NCI-H1048 (cell line): Measurements from ENCODE around the gene SYCN.

Experiments
- DNase-seq: peaks from one replicate; lab custom pipeline; 2025; lab: John Stamatoyannopoulos, UW

Gene SYCN

GRCh38 chr19:39194832-39195542, 9.1 kb downstream of the SYCN start:
- no peak for DNase-seq

GRCh38 chr19:39193803-39194202, 10.3 kb downstream of the SYCN start:
- DNase-seq, result no peak

DNA sequence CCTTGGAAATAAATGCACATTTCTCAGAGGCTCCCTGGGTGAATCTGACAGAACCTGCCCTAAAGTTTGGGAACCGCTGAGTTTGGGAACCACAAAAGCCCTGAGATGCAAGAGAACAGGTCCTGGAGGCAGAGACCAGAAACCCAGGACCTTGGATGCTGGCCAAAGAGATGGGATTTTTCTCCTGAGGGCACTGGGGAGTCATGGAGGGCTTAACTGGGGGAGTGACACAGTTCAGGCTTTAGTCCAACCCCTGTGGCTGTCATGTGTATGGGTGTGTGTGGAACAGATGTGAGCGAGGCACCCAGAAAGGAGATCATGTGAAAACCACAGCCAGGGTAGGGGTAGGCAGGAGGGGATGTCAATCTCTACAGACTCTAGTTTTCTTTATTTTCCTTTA, 11.2 kb downstream of the SYCN start:
- no peak for DNase-seq

DNA sequence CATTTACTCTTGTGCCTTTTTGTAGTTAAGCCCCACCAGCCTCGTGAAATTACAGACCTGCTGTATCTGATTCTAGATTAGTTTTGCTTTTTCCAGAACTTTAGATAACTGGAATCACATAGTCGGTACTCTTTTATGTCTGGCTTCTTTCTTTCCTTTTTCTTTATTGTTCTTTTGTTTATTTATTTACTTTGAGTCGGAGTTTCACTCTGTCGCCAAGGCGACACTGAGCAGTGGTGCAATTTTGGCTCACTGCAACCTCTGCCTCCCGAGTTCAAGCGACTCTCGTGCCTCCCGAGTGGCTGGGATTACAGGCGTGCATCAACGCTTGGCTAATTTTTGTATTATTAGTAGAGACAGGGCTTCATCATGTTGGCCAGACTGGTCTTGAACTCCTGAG, 13.3 kb downstream of the SYCN start:
- DNase-seq, result no peak

GRCh38 chr19:39188960-39189359, 15.1 kb downstream of the SYCN start:
- no peak for DNase-seq

GRCh38 chr19:39187552-39187943, 16.5 kb downstream of the SYCN start:
- no peak for DNase-seq

DNA sequence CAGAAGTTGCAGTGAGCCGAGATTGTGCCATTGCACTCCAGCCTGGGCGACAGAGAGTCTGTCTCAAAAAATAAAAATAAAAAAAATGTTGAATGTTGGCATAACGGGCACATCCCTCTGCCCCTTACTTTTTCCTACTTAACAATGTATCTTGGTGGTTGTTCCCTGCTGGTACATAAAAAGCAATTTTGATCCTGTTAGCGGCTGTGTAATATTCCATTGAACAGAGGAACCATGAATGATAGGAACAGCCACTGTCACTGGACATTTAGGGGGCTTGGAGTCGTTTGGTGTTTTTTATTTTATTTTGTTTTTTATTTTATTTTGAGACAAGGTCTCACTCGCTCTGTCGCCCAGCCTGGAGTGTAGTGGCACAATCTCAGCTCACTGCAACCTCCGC, 17.7 kb downstream of the SYCN start:
- no peak for DNase-seq

DNA sequence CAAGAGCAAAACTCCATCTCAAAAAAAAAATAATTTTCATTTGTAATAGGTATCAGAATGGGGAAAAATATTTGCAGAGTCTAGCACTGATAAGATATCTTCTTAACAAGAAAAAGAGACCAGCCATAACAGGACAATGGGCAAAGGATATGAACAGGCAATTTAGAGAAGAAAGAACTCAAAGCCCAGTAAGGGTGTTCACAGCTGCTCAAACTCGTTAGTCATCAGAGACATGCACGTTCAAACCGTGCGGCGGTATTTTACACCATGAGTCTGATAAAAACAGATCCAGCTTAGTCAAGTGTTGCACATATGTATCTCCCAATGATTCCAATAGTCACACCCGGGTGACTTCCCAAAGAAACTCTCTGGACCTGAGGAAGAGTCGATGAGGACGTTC, 21.0 kb downstream of the SYCN start:
- DNase-seq, result no peak

GRCh38 chr19:39182174-39182505, 21.9 kb downstream of the SYCN start:
- DNase-seq, result no peak

DNA sequence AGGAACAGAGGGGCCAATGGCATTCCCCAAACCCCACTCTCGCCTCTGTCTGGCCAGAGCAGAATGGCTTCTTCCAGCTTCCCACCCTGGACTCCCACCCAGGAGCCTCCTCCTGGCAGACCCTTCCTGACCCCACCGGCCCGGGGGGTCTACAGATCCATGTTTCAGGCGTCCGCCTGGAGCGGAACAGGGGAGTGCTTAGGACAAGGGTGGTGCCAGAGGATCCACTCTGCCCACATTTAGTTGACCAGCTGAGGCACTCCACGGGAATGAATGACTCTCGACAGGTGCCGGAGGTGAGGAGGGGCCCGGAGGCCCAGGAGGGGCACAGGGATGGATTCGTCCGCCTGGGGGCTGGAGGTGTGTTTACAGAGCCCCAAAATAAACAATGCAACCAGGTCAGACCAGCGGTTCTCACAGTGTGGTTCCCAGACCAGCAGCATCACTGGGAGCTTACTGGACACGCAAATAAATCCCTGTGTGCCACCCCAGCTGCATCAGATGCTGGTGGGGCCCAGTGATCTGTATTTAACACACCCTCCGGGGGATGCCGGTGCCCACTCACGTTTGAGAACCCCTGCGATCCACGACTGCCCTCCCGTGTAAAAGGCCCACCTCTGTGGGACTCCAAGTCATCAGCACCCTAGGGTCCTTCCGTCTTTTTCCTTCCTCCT, 22.4 kb downstream of the SYCN start:
- no peak for DNase-seq

DNA sequence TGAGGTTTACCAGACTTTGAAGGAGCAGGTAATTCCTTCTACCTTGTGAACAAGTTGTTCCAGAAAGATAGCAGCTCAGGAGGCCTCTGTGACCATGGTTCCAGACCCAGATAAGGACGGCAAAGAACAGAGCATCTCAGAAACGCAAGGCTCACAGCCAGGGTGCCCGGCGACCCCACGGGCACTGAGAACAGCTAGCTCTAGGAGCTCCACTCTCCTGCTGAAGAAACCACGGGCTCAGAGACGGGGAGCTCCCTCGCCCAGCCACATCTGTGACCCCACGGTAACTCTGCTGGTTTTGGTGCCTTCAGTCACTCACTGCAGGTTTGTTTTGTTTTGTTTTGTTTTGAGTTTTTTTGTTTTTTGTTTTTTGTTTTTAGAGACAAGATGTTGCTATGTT, 23.3 kb downstream of the SYCN start:
- DNase-seq, result no peak

- no peak for DNase-seq
Measured at GRCh38 chr19:39179754-39180153, 24.3 kb downstream of the SYCN start.

DNA sequence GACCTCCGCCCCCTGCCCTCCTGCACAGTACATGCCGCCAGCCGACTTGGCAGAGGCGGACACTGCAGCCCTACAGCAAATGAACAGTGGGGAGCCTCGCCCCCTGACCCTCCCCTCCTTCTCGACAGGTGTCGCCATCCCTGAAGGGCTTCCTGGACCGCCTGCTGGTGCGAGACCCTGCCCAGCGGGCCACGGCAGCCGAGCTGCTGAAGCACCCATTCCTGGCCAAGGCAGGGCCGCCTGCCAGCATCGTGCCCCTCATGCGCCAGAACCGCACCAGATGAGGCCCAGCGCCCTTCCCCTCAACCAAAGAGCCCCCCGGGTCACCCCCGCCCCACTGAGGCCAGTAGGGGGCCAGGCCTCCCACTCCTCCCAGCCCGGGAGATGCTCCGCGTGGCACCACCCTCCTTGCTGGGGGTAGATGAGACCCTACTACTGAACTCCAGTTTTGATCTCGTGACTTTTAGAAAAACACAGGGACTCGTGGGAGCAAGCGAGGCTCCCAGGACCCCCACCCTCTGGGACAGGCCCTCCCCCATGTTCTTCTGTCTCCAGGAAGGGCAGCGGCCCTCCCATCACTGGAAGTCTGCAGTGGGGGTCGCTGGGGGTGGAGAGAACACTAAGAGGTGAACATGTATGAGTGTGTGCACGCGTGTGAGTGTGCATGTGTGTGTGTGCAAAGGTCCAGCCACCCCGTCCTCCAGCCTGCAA, 25.6 kb downstream of the SYCN start:
- DNase-seq, result no peak

GRCh38 chr19:39177736-39178135, 26.3 kb downstream of the SYCN start:
- DNase-seq, result no peak

DNA sequence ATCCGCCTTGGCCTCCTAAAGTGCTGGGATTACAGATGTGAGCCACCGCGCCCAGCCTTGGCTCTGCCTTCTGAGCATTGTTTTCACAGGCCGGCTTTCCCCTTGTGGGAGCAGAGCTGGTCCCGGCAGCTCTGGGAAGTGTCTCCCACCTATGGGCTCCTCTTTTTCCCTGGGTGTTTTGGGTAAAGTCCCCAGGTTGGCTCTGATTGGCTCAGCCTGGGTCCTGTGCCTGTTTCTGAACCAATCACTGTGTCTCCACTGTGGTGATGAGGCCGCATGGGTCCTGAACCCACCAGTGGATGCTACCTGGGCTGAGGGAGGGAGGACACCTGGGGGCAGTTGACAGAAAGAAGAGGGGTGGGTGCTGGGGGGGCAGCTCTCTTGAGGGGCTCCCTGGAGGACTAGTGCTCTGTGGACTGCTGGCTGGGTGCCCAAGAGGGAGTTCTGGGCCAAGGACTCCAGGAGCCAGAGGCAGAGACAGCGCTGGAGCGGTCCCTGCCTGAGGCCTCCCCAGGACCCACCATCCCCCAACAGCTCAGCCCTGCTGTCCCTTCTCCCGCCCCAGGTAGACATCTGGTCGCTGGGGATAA, 26.9 kb downstream of the SYCN start:
- DNase-seq, result no peak

DNA sequence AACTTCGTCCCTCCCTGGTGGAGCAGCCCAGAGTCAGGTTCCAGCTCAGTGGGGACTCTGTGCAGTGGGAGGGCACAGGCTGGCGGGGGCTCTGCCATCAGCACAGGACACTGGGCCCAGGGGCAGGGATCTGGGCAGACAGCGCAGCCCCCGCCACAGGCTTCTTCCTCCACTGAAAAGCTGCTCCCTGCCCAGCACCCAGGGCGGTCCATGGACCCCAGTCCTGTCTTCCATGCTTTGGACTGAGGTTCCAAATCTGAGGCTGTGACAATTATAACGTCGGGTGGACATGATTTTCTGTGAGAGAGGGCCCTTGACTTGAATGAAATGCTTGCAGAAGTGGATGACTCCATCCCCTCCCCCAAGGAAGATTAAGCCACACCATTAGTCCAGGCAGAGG, 28.5 kb downstream of the SYCN start:
- DNase-seq, result no peak

DNA sequence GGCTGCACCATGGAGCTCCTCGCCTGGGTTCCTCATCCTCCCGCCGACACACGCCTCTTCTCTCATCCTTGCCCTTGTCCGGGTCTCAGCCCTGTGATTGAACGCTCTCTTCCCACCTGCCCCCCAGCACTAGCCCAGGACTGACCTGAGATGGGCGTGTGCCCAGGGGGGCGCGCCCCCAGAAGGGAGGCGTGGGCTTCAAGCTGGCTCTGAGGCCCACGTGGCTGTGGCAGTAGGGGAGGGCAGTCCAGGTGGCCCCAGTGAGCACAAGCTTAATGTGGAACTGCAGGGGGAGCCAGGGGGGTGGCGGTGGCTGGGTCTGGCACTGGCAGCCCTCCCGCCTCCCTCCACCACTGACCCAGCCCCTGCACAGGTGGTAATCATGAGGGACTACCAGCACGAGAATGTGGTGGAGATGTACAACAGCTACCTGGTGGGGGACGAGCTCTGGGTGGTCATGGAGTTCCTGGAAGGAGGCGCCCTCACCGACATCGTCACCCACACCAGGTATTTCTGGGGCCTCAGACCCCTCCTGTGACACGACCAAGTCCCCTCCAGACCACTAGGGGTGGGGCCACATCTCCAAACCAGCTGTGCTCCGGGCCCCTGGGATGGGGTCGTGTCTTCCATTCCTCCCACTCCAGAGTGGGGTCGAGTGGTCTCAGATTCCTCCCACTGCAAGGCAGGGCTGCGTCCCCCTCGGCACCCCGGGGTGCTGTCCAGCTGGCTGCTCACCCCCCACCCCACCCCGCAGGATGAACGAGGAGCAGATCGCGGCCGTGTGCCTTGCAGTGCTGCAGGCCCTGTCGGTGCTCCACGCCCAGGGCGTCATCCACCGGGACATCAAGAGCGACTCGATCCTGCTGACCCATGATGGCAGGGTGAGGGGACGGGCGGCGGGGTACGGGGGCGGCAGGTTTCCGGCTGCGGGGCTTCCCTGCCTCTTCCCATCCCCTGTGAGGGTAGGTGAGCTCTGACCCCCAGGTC, 29.2 kb downstream of the SYCN start:
- DNase-seq, result no peak

- no peak for DNase-seq
Measured at GRCh38 chr19:39174142-39174541, 29.9 kb downstream of the SYCN start.

GRCh38 chr19:39173502-39173991, 30.5 kb downstream of the SYCN start:
- DNase-seq, result no peak

- DNase-seq, result no peak
Measured at GRCh38 chr19:39172700-39173501, 31.2 kb downstream of the SYCN start.
